ENCODE measurements around the gene MYL5. TPM values are rescaled to one million over a fixed set of nuclear protein-coding genes. Genes with fewer than 3 reads are reported as not detected.
A peak's percentile ranks its signal among the peaks of the same experiment; 100 is the strongest.

The MYL5 gene
- polyA plus RNA-seq, 3 donors, result 4.2 to 12.6 (median 7.2) TPM

- TF ChIP-seq, protein P1, sequence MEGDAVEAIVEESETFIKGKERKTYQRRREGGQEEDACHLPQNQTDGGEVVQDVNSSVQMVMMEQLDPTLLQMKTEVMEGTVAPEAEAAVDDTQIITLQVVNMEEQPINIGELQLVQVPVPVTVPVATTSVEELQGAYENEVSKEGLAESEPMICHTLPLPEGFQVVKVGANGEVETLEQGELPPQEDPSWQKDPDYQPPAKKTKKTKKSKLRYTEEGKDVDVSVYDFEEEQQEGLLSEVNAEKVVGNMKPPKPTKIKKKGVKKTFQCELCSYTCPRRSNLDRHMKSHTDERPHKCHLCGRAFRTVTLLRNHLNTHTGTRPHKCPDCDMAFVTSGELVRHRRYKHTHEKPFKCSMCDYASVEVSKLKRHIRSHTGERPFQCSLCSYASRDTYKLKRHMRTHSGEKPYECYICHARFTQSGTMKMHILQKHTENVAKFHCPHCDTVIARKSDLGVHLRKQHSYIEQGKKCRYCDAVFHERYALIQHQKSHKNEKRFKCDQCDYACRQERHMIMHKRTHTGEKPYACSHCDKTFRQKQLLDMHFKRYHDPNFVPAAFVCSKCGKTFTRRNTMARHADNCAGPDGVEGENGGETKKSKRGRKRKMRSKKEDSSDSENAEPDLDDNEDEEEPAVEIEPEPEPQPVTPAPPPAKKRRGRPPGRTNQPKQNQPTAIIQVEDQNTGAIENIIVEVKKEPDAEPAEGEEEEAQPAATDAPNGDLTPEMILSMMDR (IDR thresholded peaks at IDR 0.05), result no peak
- 94% methylated on average over 16 of the region's 16 CpGs for WGBS (ENCODE audit: insufficient coverage)
- intact Hi-C loops (cut with micrococcal nuclease), result no loop called here
These were observed 42.0 kb upstream of the MYL5 start for GRCh38 chr4:632196-632790.

DNA sequence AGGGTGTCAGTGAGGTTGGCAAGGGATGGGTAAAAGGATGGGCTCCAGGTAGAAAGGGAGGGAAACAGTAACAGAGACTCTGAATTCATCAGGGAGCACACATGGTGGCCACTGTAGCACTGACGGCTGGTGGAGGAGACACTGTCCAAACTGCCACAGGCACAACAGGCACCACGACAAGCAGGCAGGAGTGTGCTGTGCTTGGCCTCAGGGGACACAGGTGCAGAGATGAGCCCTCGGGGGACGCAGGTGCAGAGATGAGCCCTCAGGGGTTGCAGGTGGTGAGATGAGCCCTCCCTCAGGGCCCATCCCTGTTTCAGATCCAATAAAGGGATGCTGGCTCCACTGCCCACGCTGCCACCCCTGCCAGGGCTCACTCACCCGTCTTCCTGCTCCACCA lies 41.4 kb upstream of the MYL5 start:
- H3K36me3 ChIP-seq (replicated peaks in 1 of 2; ENCODE audit: control insufficient read depth in 1 of 2, insufficient read depth in 2 of 2, low read length in 2 of 2), result no peaks in the 10 kb centered on the region
- Mint-ChIP-seq H3K4me3 (no peak overlapping the region), H3K27ac (no peak overlapping the region), H3K27me3 (ENCODE audit: low read depth in 3 of 3) (peaks cover 8 to 11% (median 9%) of the 10 kb centered on the region in 3 donors), H3K4me1 (no peaks in the 10 kb centered on the region), H3K9me3 (peaks cover 15 to 42% (median 24%) of the 10 kb centered on the region in 7 donors), H3K36me3 (no peaks in the 10 kb centered on the region)
- no peak for DNase-seq
- TF ChIP-seq, protein P1 (IDR thresholded peaks at IDR 0.05), result no peak
- WGBS (ENCODE audit: insufficient coverage), result 90% methylated on average over 5 of the region's 6 CpGs
- H3K9ac ChIP-seq (ENCODE audit: insufficient read depth, low read length, poor library complexity, severe bottlenecking), result no peak overlapping the region
- H2AFZ ChIP-seq (ENCODE audit: insufficient read depth, low read depth, low read length, poor library complexity, severe bottlenecking), result no peak overlapping the region
- no peaks in the 10 kb centered on the region for H3K79me2 ChIP-seq (ENCODE audit: insufficient read depth, low read length)
- H3K9me3 ChIP-seq (replicated peaks in 1 of 2; ENCODE audit: control insufficient read depth in 1 of 2, insufficient read depth in 1 of 2, low read length in 2 of 2), result peaks cover 17 to 20% of the 10 kb centered on the region in 2 donors
- H3K27ac ChIP-seq (ENCODE audit: low read depth in 1 of 2, low read length in 2 of 2), result no peak overlapping the region
- no peak overlapping the region for H3K4me2 ChIP-seq (replicated peaks; ENCODE audit: extremely low read depth, low read length, poor library complexity, severe bottlenecking)
- intact Hi-C loops (cut with micrococcal nuclease), result no loop called here
- no peaks in the 10 kb centered on the region for H4K20me1 ChIP-seq (ENCODE audit: insufficient read depth, low read length)
- H3K4me3 ChIP-seq (replicated peaks in 1 of 3; ENCODE audit: low read depth in 2 of 3, low read length in 3 of 3), result no peak overlapping the region
- no peaks in the 10 kb centered on the region for H3K27me3 ChIP-seq (ENCODE audit: control insufficient read depth in 2 of 2, insufficient read depth in 2 of 2, low read length in 2 of 2)
- H3K4me1 ChIP-seq (ENCODE audit: control insufficient read depth in 1 of 2, insufficient read depth in 2 of 2, low read length in 2 of 2), result no peaks in the 10 kb centered on the region

More at GRCh38 chr4:632196-632790, 42.0 kb upstream of the MYL5 start:
- H3K36me3 Mint-ChIP-seq, result no peaks in the 10 kb centered on the region
- H3K4me1 Mint-ChIP-seq, result no peaks in the 10 kb centered on the region
- H4K20me1 ChIP-seq (ENCODE audit: insufficient read depth, low read length), result no peaks in the 10 kb centered on the region
- H3K4me3 Mint-ChIP-seq, result no peak overlapping the region
- no peak overlapping the region for H3K4me2 ChIP-seq (replicated peaks; ENCODE audit: extremely low read depth, low read length, poor library complexity, severe bottlenecking)
- H3K36me3 ChIP-seq (replicated peaks in 1 of 2; ENCODE audit: control insufficient read depth in 1 of 2, insufficient read depth in 2 of 2, low read length in 2 of 2), result no peaks in the 10 kb centered on the region
- H3K27ac ChIP-seq (ENCODE audit: low read depth in 1 of 2, low read length in 2 of 2), result no peak overlapping the region
- H3K9me3 ChIP-seq (replicated peaks in 1 of 2; ENCODE audit: control insufficient read depth in 1 of 2, insufficient read depth in 1 of 2, low read length in 2 of 2), result peaks cover 17 to 20% of the 10 kb centered on the region in 2 donors
- H3K9ac ChIP-seq (ENCODE audit: insufficient read depth, low read length, poor library complexity, severe bottlenecking), result no peak overlapping the region
- H3K4me1 ChIP-seq (ENCODE audit: control insufficient read depth in 1 of 2, insufficient read depth in 2 of 2, low read length in 2 of 2), result no peaks in the 10 kb centered on the region
- no peak overlapping the region for H3K4me3 ChIP-seq (replicated peaks in 1 of 3; ENCODE audit: low read depth in 2 of 3, low read length in 3 of 3)
- peaks cover 15 to 42% (median 24%) of the 10 kb centered on the region in 7 donors for H3K9me3 Mint-ChIP-seq
- peaks cover 3 to 12% (median 7%) of the 10 kb centered on the region in 3 donors for H3K27me3 Mint-ChIP-seq (ENCODE audit: low read depth in 3 of 3)
- no peaks in the 10 kb centered on the region for H3K79me2 ChIP-seq (ENCODE audit: insufficient read depth, low read length)
- H3K27ac Mint-ChIP-seq, result peak overlapping the region in 1 of 7 donors; percentile 13
- H3K27me3 ChIP-seq (ENCODE audit: control insufficient read depth in 2 of 2, insufficient read depth in 2 of 2, low read length in 2 of 2), result no peaks in the 10 kb centered on the region
- no peak overlapping the region for H2AFZ ChIP-seq (ENCODE audit: insufficient read depth, low read depth, low read length, poor library complexity, severe bottlenecking)
- DNase-seq, result no peak

All from CD14-positive monocyte (primary cell).